ENCODE measurements around the gene CD109. TPM values are rescaled to one million over a fixed set of nuclear protein-coding genes. Genes with fewer than 3 reads are reported as not detected.

CD109 gene
- total and polyA plus RNA-seq, 8 donors: 0.23 to 2.6 (median 0.52) TPM

GRCh38 chr6:73688351-73688750 is 7.7 kb upstream of the CD109 start:
- Histone ChIP-seq H3K27me3 (no peaks in the 10 kb centered on the region), H3K4me1 (no peaks in the 10 kb centered on the region), H3K27ac (no peak overlapping the region), H3K36me3 (no peaks in the 10 kb centered on the region), H3K9me3 (no peaks in the 10 kb centered on the region), H3K4me3 (no peak overlapping the region)
- intact Hi-C loops (cut with DNase I): no loop called here
- FAIRE-seq (no peak), ATAC-seq (no peak), DNase-seq (no peak)
- WGBS, 2 donors: 22 to 32% methylated on average over 1 of the region's 1 CpG
- TF ChIP-seq CTCF (IDR thresholded peaks at IDR 0.05): no peak

GRCh38 chr6:73690056-73690455 is 5.9 kb upstream of the CD109 start:
- no peak for FAIRE-seq
- Histone ChIP-seq H3K27me3 (no peaks in the 10 kb centered on the region), H3K4me3 (no peak overlapping the region), H3K27ac (no peak overlapping the region), H3K9me3 (no peaks in the 10 kb centered on the region), H3K4me1 (no peaks in the 10 kb centered on the region), H3K36me3 (no peaks in the 10 kb centered on the region)
- WGBS, 2 donors: 67 to 79% methylated on average over 5 of the region's 5 CpGs
- no peak for ATAC-seq
- intact Hi-C loops (cut with DNase I): no loop called here
- no peak for TF ChIP-seq CTCF (IDR thresholded peaks at IDR 0.05)
- DNase-seq: no peak

- H3K27ac ChIP-seq: no peak overlapping the region
- DNase-seq (no peak), ATAC-seq (no peak), FAIRE-seq (no peak)
- H3K9me3 ChIP-seq: no peaks in the 10 kb centered on the region
- intact Hi-C loops (cut with DNase I): no loop called here
- H3K4me1 ChIP-seq: no peaks in the 10 kb centered on the region
- no peaks in the 10 kb centered on the region for H3K36me3 ChIP-seq
- no peaks in the 10 kb centered on the region for H3K27me3 ChIP-seq
- H3K4me3 ChIP-seq: no peak overlapping the region
- no peak for TF ChIP-seq CTCF (IDR thresholded peaks at IDR 0.05)
Measured at GRCh38 chr6:73691512-73691911, 4.5 kb upstream of the CD109 start.

GRCh38 chr6:73694711-73695411 is 1.1 kb upstream of the CD109 start:
- Histone ChIP-seq H3K36me3 (no peaks in the 10 kb centered on the region), H3K27me3 (peaks cover 0 to 22% (median 0%) of the 10 kb centered on the region in 4 donors), H3K4me1 (no peaks in the 10 kb centered on the region), H3K9me3 (no peaks in the 10 kb centered on the region), H3K27ac (no peak overlapping the region), H3K4me3 (no peak overlapping the region)
- ATAC-seq (peak in 1 of 4 donors; percentile 38), DNase-seq (no peak), FAIRE-seq (no peak)
- WGBS, 2 donors: 63 to 68% methylated on average over 5 of the region's 5 CpGs
- intact Hi-C loops (cut with DNase I): no loop called here
- no peak for TF ChIP-seq CTCF (IDR thresholded peaks at IDR 0.05)

GRCh38 chr6:73696966-73697655 is 1.1 kb downstream of the CD109 start:
- 85 to 88% methylated on average over 10 of the region's 10 CpGs for WGBS, 2 donors
- FAIRE-seq (no peak), ATAC-seq (no peak), DNase-seq (no peak)
- Histone ChIP-seq H3K4me3 (no peak overlapping the region), H3K27ac (no peak overlapping the region), H3K4me1 (no peaks in the 10 kb centered on the region), H3K27me3 (peaks cover 0 to 22% (median 0%) of the 10 kb centered on the region in 4 donors), H3K9me3 (no peaks in the 10 kb centered on the region), H3K36me3 (no peaks in the 10 kb centered on the region)
- no peak for TF ChIP-seq CTCF (IDR thresholded peaks at IDR 0.05)
- intact Hi-C loops (cut with DNase I): no loop called here

Data from pancreas (tissue), 10 donors.